Astrocyte of the spinal cord (primary cell): ENCODE data around the gene TJP3.

ENCODE experiments used
- DNase-seq: peaks from one replicate; pipeline ENCODE4 v3.0.0; 2011; ENCODE audit warnings: low read depth, low spot score
- H3K4me3 ChIP-seq: 2 replicates; pipeline ENCODE4 v1.5.1; 2011; ENCODE audit warnings: low read depth, mild to moderate bottlenecking, low read length, moderate library complexity
- in situ Hi-C: cut with HindIII; loops from 2 replicates; pipeline ENCODE4 v1.10.0; 2017; ENCODE audit warnings: low sequenced_read_pairs
- TF ChIP-seq, protein P1 (sequence below): IDR thresholded peaks from 2 replicates; pipeline ENCODE4 v1.5.1; 2012; ENCODE audit warnings: low read depth, mild to moderate bottlenecking, low read length, inconsistent platforms

The TJP3 gene

DNA sequence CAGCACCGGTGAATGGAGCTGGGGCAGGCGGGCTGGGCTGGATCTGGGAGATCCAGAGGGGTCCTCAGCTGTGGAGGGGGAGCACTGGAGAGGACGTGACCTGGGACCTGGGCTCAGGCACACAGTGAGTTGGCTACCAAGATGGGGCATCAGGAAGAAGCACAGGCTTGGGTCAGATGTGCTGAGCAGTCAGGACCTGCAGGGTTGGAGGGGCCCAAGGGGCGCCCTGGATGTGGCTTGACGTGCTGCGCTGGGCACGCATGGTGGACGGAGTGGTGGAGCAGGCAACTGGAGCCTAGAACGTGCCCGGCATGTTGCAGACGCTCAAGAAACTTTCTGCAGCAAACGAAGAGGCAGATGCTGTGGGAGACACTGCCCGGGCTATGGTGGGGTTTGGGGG lies 28.6 kb upstream of the TJP3 start:
- TF ChIP-seq, protein P1, sequence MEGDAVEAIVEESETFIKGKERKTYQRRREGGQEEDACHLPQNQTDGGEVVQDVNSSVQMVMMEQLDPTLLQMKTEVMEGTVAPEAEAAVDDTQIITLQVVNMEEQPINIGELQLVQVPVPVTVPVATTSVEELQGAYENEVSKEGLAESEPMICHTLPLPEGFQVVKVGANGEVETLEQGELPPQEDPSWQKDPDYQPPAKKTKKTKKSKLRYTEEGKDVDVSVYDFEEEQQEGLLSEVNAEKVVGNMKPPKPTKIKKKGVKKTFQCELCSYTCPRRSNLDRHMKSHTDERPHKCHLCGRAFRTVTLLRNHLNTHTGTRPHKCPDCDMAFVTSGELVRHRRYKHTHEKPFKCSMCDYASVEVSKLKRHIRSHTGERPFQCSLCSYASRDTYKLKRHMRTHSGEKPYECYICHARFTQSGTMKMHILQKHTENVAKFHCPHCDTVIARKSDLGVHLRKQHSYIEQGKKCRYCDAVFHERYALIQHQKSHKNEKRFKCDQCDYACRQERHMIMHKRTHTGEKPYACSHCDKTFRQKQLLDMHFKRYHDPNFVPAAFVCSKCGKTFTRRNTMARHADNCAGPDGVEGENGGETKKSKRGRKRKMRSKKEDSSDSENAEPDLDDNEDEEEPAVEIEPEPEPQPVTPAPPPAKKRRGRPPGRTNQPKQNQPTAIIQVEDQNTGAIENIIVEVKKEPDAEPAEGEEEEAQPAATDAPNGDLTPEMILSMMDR, result no peak

DNA sequence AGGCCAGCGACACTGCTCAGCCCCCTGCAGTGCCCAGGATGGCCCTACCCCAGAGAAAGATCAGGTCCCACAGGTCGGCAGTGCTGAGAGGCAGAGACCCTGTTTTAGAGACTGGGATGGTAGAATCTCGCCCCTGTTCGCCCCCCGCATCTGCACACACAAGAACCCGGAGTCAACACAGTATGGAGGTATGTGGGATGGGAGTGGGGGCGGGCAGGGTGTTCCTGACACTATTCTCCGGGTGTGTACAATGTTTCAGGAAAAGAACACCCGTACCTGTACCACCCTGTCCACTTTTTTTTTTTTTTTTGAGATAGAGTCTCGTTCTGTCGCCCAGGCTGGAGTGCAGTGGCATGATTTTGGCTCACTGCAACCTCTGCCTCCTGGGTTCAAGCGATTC lies 27.2 kb upstream of the TJP3 start:
- in situ Hi-C loops, result no loop called here
- TF ChIP-seq, protein P1, result no peak
- no peak overlapping the region for H3K4me3 ChIP-seq
- no peak for DNase-seq

More for the DNA sequence above, 28.6 kb upstream of the TJP3 start:
- H3K4me3 ChIP-seq, result no peak overlapping the region
- DNase-seq, result no peak
- in situ Hi-C loops, result no loop called here

DNA sequence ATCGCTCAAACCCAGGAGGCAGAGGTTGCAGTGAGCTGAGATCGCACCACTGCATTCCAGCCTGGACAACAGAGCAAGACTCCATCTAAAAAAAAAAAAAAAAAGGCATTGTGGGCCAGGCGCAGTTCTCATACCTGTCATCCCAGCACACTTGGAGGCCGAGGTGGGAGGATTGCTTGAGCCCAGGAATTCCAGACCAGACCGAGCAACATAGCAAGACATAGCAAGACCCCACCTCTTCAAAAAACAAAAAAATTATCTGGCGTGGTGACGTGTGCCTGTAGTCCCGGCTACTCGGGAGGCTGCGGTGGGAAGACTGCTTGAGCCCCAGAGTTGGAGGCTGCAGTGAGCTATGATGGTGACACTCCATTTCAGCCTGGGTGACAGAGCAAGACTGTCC lies 25.9 kb upstream of the TJP3 start:
- H3K4me3 ChIP-seq, result no peak overlapping the region
- TF ChIP-seq, protein P1, result no peak
- in situ Hi-C loops, result no loop called here
- DNase-seq, result no peak

DNA sequence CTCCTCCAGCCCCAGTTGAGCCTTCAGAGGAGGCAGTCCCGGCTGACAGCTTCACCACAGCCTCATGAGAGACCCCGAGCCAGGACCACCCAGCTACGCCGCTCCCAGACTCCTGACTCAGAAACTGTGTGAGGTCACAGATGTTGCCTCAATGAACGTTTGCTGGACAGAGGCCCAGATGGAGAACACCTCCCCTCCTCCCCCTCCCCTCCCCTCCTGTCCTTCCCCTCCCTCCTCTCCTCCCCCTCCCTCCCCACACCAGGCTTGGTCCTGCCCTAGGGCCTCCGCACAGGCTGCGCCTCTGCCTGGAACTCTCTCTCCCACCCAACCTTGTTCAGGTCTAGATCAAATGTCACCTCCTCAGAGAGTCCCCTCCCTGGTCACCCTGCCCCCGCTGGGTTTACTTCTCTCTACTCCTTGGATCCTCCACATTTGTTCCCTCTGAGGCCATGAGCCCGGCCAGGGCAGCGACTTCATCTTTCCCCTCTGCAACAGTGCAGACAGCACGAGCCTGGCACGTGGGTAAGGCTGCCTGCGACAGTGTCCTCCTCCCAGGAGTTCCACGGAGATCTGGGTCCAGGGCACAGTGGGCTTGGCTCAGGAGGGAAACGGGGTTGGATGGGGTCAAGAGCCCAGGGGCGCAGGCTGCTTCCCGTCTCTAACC lies 25.3 kb upstream of the TJP3 start:
- no peak overlapping the region for H3K4me3 ChIP-seq
- TF ChIP-seq, protein P1, result no peak
- DNase-seq, result peak; percentile 82
- in situ Hi-C loops, result no loop called here

DNA sequence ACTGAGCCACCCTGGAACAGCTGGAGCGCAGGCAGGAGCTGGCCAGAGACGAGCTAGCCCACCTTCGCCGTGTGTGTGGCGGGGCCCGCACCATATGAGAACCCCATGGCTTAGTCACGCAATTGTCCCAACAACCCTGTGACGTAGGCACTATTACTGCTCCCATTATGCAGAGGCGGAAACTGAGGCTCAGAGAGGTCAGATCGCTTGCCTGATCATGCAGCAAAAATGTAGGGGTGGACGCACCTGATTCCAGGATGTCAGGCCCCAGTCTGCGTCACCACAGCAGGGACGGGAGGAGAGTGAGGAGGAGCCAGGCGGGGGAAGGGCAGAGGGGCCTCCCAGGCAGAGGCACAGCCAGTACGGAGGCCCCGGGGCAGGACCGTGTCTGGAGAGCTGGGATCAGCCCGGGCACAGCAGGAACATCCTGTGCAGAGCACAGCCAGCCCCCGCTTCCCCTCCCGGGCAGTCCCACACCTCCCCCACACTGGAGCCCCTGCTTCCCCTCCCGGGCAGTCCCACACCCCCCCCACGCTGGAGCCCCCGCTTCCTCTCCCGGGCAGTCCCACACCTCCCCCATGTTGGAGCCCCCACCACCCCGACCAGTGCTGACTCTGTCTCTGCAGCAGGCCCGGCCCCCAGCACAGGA lies 24.7 kb upstream of the TJP3 start:
- in situ Hi-C loops, result no loop called here
- no peak overlapping the region for H3K4me3 ChIP-seq
- DNase-seq, result peak; percentile 92
- TF ChIP-seq, protein P1, result no peak

DNA sequence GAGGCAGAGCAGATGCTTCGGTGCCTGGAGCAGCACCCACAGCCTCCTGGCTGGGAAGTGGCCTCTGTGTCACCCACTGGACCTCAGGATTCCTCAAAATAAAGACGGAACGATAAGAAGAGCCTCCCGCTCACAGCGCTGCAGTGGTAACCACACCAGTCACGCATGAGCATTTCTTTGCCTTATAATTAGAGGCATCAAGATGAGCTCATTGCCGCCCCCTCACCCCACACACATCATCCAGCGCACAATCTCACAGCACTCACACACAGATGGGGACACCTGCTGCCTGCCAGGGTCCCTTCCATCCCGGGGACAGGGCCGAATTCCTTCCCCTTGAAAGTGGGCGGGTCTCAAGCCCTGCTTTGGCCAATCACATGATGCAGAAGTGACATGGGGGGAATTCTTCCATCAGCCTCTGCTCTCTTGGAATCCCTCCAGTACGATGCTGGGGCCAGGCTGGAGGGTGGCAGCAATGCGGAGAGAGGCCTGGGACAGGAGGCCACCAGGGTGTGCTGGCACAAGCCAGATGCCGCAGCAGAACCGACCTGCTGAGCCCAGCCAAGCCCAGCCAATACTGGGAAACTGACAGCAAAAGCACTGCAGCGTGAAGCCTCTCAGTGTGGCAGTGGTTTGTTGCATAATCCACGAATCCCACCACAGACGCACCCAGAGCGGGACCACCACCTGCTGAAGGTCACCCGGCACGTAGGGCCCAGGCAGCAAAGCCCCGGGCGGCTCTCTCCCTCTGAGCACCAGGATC lies 23.9 kb upstream of the TJP3 start:
- TF ChIP-seq, protein P1, result no peak
- peak; percentile 86 for DNase-seq
- no peak overlapping the region for H3K4me3 ChIP-seq
- in situ Hi-C loops, result no loop called here
